Measurements from ENCODE around the gene CDKN1A.

The CDKN1A gene

GRCh38 chr6:36685926-36686667 lies 7.6 kb downstream of the CDKN1A start:
- Histone ChIP-seq H3K27ac (no peak overlapping the region), H3K36me3 (no peaks in the 10 kb centered on the region), H3K9me3 (no peaks in the 10 kb centered on the region), H3K27me3 (no peaks in the 10 kb centered on the region), H3K4me3 (ENCODE audit: low read depth in 1 of 2, low read length in 1 of 2) (no peak overlapping the region), H3K4me1 (ENCODE audit: control insufficient read depth in 1 of 2, insufficient read depth in 1 of 2, low read depth in 1 of 2, low read length in 1 of 2) (peaks cover 30 to 31% of the 10 kb centered on the region in 2 experiments)
- TF ChIP-seq CTCF (IDR thresholded peaks at IDR 0.05): no peak

GRCh38 chr6:36686668-36687513 lies 8.4 kb downstream of the CDKN1A start:
- Histone ChIP-seq H3K27me3 (no peaks in the 10 kb centered on the region), H3K4me1 (ENCODE audit: control insufficient read depth in 1 of 2, insufficient read depth in 1 of 2, low read depth in 1 of 2, low read length in 1 of 2) (peaks cover 35 to 39% of the 10 kb centered on the region in 2 experiments), H3K27ac (no peak overlapping the region), H3K9me3 (no peaks in the 10 kb centered on the region), H3K36me3 (no peaks in the 10 kb centered on the region), H3K4me3 (ENCODE audit: low read depth in 1 of 2, low read length in 1 of 2) (no peak overlapping the region)
- no peak for TF ChIP-seq CTCF (IDR thresholded peaks at IDR 0.05)

- no peak overlapping the region for H3K27ac ChIP-seq
- H3K4me1 ChIP-seq (ENCODE audit: control insufficient read depth in 1 of 2, insufficient read depth in 1 of 2, low read depth in 1 of 2, low read length in 1 of 2): peaks cover 37 to 43% of the 10 kb centered on the region in 2 experiments
- no peaks in the 10 kb centered on the region for H3K36me3 ChIP-seq
- no peaks in the 10 kb centered on the region for H3K27me3 ChIP-seq
- H3K9me3 ChIP-seq: no peaks in the 10 kb centered on the region
- TF ChIP-seq CTCF (IDR thresholded peaks at IDR 0.05): no peak
- H3K4me3 ChIP-seq (ENCODE audit: low read depth in 1 of 2, low read length in 1 of 2): no peak overlapping the region
These were observed 9.7 kb downstream of the CDKN1A start for GRCh38 chr6:36688063-36688738.

GRCh38 chr6:36688739-36689075 lies 10.2 kb downstream of the CDKN1A start:
- no peak overlapping the region for H3K4me3 ChIP-seq (ENCODE audit: low read depth in 1 of 2, low read length in 1 of 2)
- no peak overlapping the region for H3K27ac ChIP-seq
- no peaks in the 10 kb centered on the region for H3K27me3 ChIP-seq
- peaks cover 32 to 42% of the 10 kb centered on the region in 2 experiments for H3K4me1 ChIP-seq (ENCODE audit: control insufficient read depth in 1 of 2, insufficient read depth in 1 of 2, low read depth in 1 of 2, low read length in 1 of 2)
- H3K36me3 ChIP-seq: no peaks in the 10 kb centered on the region
- H3K9me3 ChIP-seq: no peaks in the 10 kb centered on the region
- no peak for TF ChIP-seq CTCF (IDR thresholded peaks at IDR 0.05)

- Histone ChIP-seq H3K9me3 (no peaks in the 10 kb centered on the region), H3K27ac (no peak overlapping the region), H3K4me3 (ENCODE audit: low read depth in 1 of 2, low read length in 1 of 2) (no peak overlapping the region), H3K4me1 (ENCODE audit: control insufficient read depth in 1 of 2, insufficient read depth in 1 of 2, low read depth in 1 of 2, low read length in 1 of 2) (peaks cover 21 to 29% of the 10 kb centered on the region in 2 experiments), H3K27me3 (no peaks in the 10 kb centered on the region), H3K36me3 (no peaks in the 10 kb centered on the region)
- TF ChIP-seq CTCF (IDR thresholded peaks at IDR 0.05): no peak
These were observed 12.5 kb downstream of the CDKN1A start for GRCh38 chr6:36691011-36691410.
